Erythroblast (primary cell): Measurements from ENCODE around the gene SPIB.
"Not testable (repeated sequence)": the region's sequence is repeated elsewhere in the genome, so short reads cannot be mapped to it uniquely, and the experiment has no call there.

ENCODE experiments used
- DNase-seq, 2 experiments: peaks; one replicate each; lab custom pipeline; 2025; lab: John Stamatoyannopoulos, UW
- GATA1 ChIP-seq: IDR thresholded peaks from 2 replicates; pipeline ENCODE4 v1.6.1; 2011; ENCODE audit warnings: low read depth, mild to moderate bottlenecking, control low read depth, low read length, moderate library complexity
- POLR2A ChIP-seq: IDR thresholded peaks from 2 replicates; pipeline ENCODE4 v1.6.1; 2011; ENCODE audit warnings: mild to moderate bottlenecking, low read length

The SPIB gene

DNA sequence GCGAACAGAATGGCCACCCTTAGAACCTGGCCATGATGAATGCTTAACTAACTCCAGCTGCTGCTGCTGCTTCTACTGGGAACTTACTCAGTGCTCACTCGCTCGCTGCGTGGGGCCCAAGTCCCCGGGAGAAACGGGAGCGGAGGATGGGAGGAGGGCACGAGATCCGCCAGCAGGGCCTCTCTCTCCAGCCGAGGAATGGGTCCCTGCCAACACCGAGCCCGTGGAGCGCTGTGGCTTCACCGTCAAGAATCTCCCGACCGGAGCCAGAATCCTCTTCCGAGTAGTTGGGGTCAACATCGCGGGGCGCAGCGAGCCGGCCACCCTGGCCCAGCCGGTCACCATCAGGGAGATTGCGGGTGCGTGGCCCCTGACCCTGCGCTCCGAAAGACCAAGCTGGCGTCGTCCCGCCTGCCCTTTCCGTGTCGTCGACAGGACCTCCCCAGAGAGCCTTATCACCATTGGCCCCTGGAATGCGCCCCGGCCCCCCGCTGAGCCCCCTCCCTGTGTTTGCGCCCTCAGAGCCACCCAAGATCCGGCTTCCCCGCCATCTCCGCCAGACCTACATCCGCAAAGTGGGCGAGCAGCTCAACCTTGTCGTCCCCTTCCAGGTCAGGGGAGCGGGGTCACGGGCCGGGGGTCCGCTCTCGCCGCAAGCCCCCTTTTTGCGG, 39.8 kb downstream of the SPIB start:
- no peak for DNase-seq
- TF ChIP-seq POLR2A (no peak), GATA1 (no peak)

- TF ChIP-seq GATA1 (no peak), POLR2A (no peak)
These were observed 40.3 kb downstream of the SPIB start for GRCh38 chr19:50459067-50459456.

DNA sequence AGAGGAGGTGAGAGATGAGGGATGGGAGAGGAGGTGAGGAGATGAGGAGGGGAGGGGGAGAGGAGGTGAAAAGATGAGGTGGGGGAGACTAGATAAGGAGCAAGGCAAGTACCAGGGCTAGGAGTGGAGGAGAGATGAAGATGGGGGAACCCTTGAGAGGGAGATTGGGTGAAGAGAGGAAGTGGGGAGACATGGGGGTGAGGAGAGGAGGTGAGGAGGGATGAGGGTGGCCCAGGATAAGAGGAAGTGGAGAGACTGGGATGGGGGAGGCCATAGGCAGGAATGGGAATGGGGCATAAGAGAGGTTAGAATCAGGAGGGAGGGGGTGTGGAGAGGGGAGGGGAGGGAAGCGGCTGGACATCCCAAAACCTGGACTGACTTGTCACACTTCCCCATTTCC, 40.9 kb downstream of the SPIB start:
- no peak for TF ChIP-seq POLR2A
- no peak for TF ChIP-seq GATA1
- no peak for DNase-seq

More at GRCh38 chr19:50459067-50459456, 40.3 kb downstream of the SPIB start:
- no peak for DNase-seq

- TF ChIP-seq POLR2A (no peak), GATA1 (no peak)
- no peak for DNase-seq
These were observed 41.5 kb downstream of the SPIB start for GRCh38 chr19:50460161-50460765.

- TF ChIP-seq GATA1 (no peak), POLR2A (no peak)
- peak; percentile 64 to 72 for DNase-seq
These were observed 42.5 kb downstream of the SPIB start for GRCh38 chr19:50461066-50461875.

- no peak for DNase-seq
- no peak for TF ChIP-seq POLR2A
- no peak for TF ChIP-seq GATA1
These were observed 44.2 kb downstream of the SPIB start for GRCh38 chr19:50462970-50463369.

- TF ChIP-seq POLR2A: no peak
- no peak for TF ChIP-seq GATA1
- DNase-seq: no peak
These were observed 45.6 kb downstream of the SPIB start for GRCh38 chr19:50464348-50464747.

GRCh38 chr19:50465000-50465399, 46.3 kb downstream of the SPIB start:
- DNase-seq: no peak
- TF ChIP-seq GATA1 (no peak), POLR2A (no peak)

DNA sequence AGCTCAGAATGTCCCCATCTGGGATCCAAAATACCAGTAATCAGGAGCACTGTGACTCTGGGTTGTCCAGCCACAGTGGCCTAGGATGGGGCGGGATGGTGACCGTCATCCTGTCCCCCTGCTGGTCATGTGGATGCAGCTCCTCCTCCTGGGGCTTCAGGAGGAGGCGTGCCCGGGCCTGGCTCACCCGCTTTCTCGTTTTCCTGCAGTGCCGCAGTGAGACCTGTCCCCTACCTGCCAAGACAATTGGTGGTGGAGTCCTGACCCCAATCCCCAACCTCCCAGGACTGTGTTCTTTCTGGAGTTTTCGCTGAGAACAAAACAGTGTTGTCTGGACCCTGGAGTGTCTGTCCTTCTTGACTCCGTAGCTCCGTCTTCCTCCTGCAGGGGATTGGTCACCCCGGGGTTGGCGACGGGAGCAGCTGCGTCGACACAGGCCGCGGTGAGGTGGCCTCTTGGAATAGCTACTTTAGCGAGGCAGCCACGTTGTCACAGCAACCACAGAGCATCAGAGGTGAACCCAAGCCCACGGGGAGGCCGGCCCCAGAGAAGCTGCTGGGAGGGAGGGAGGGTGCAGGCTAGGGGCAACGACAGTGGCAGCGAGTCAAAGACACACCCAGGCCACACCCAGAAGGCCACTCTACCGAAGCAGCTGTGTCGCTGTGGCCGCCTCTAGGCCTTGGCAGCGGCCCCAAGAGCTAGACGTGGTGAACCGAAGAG, 47.4 kb downstream of the SPIB start:
- peak; percentile 77 to 81 for DNase-seq
- TF ChIP-seq GATA1 (no peak), POLR2A (no peak)

GRCh38 chr19:50466706-50467039, 47.9 kb downstream of the SPIB start:
- TF ChIP-seq GATA1 (no peak), POLR2A (no peak)

DNA sequence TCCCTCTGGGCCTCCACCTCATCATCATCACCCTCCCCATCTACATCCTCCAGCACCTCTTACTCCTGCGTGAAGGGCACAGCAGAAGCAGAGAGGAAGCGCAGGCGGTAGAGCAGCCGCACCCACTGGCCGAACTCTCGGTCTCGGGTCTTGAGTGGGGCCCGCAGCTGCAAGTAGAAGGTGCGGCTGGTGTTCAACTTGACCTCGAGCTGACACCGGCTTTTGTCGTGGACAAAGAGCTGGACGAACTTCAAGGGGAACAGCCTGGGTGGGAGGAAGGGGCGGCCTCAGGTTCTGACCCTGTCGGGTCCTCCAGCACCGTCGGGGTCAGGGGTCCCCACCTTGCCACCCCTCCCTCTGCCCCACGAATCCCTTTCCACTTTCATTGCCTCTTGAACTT, 48.8 kb downstream of the SPIB start:
- no peak for TF ChIP-seq POLR2A
- TF ChIP-seq GATA1: no peak
- no peak for DNase-seq

More at GRCh38 chr19:50466706-50467039, 47.9 kb downstream of the SPIB start:
- no peak for DNase-seq

GRCh38 chr19:50468818-50469217, 50.1 kb downstream of the SPIB start:
- DNase-seq: no peak
- no peak for TF ChIP-seq GATA1

DNA sequence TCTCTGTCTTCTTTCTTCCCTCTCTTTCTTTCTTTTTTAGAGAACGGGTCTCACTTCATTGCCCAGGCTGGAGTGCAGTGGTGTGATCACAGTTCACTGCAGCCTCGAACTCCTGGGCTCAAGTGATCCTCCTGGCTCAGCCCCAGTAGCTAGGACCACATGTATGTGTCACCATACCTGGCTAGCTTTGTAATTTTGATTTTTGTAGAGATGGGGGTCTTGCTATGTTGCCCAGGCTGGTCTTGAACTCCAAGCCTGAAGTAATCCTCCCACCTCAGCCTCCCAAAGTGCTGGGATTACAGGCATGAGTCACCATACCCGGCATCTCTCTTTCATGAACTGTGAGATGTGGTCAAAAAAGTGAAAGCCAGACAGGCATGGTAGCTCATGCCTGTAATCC, 54.6 kb downstream of the SPIB start:
- not testable (repeated sequence) for DNase-seq

- DNase-seq: no peak
- TF ChIP-seq POLR2A: no peak
- no peak for TF ChIP-seq GATA1
These were observed 56.4 kb downstream of the SPIB start for GRCh38 chr19:50475101-50475568.
